NCI-H82 (cell line): ENCODE results near the gene GNPNAT1.
A peak's percentile ranks its signal among the peaks of the same experiment; 100 is the strongest.
"Not testable (repeated sequence)": the region's sequence is repeated elsewhere in the genome, so short reads cannot be mapped to it uniquely, and the experiment has no call there.

ENCODE experiments used
- DNase-seq: peaks from one replicate; lab custom pipeline; 2025; lab: John Stamatoyannopoulos, UW

The GNPNAT1 gene

GRCh38 chr14:52790011-52790755 is 1.2 kb downstream of the GNPNAT1 start:
- peak; percentile 29 for DNase-seq

DNA sequence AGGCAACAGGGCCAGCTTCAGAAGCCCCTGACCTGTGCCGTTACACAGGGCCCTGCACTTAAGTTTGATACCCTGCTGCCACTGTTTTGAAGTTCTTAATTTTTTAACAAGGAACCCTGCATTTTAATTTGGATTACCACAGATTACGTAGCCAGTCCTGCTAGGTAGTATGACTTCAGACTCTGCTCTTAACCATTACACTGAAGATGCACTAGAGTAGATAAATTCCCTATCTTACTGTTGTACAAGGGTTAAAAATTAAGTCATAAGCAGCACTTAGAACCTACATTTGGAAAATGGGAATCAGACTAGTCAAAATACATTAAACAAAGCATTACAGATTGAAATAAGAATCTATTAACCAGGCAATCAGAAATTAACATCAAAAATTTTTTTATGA is 2.3 kb downstream of the GNPNAT1 start:
- peak; percentile 7 for DNase-seq

DNA sequence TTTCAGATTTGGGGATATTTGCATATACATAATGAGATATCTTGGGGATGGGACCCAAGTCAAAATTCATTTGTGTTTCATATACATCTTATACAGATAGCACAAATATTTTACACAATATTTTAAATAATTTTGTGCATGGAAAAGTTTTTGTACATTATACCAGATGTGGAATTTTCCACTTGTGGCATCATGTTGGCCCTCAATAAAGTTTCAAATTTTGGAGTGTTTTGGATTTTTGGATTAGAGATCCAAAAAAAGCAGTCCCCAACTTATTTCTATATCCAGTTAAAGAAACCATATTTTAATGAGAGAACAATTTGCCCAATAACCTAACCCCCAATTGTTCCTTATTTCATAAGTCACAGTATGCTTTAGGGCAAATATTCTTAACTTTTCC is 4.5 kb downstream of the GNPNAT1 start:
- DNase-seq: no peak

DNA sequence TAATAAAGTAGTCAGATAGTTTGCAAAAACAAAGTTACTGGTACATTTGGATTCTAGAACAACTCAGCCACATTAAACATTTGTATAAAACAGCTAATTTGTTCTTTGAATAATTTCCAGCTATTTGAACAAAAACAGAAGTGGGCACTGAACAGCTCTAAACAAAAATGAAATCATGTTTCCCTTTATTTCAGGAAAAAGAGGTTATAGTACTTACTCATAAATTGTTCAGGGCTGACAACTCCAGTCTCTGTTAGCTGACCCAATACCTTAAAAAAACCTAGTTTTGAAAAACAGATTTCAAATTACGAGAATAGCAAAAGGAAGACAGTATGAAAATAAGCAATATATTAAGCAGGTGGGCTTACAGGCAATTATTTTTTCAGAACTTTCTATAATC is 8.2 kb downstream of the GNPNAT1 start:
- DNase-seq: no peak

DNA sequence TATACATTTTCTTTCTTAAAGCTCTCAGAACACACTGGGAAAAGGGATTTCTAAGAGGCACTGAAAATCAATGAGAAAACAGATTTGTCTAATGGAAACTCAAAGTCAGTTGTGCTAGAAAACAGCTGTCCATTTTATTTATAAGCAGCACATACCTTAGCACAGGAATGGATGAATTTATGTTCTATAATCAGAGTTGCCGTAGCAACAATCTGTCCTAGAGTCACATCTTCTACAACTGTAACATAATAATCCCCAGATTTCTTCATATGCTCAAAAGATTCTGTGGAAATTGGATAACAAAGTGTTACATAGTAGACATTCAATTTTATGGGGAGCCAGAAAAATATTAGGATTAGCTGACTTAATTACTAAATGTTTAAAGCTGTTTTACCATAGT is 9.8 kb downstream of the GNPNAT1 start:
- no peak for DNase-seq

DNA sequence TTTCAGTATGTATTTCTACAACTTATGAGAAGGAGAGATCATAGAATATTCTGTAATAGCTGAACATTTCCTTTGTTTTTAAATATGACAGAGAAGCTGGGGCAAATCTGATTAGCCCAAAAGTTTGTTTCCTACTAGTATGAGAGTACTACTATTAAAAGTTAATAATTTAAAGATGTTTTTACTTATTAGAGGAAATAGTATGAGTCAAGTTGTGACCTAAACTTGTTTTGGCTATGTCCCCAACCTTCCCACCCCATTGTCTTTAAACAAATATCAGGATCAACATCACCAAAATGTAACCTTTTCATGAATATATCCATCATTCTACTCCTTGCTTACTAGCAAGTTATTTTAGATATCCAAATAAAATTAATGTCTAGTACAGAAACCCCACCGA is 10.5 kb downstream of the GNPNAT1 start:
- DNase-seq: no peak

- no peak for DNase-seq
These were observed 12.7 kb downstream of the GNPNAT1 start for GRCh38 chr14:52778702-52779101.

DNA sequence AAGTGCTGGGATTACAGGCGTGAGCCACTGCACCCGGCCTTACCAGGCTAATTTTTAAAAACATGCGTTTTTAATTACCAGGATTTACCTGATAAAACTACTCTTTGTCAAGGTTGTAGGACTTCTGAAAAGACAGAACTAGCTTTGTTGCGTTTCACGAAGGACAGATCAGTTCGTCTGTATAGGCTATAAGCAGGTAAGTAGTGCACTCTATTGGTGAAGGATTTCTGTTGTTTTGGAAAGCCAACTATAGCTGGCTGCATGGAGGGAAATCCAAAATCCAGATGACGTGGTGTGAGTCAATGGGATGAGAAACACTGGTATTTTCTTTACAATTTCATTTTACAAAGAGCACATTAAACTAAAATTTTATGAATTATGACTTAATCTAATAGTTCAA is 14.6 kb downstream of the GNPNAT1 start:
- DNase-seq: no peak

GRCh38 chr14:52769887-52770286 is 21.5 kb downstream of the GNPNAT1 start:
- DNase-seq: no peak

DNA sequence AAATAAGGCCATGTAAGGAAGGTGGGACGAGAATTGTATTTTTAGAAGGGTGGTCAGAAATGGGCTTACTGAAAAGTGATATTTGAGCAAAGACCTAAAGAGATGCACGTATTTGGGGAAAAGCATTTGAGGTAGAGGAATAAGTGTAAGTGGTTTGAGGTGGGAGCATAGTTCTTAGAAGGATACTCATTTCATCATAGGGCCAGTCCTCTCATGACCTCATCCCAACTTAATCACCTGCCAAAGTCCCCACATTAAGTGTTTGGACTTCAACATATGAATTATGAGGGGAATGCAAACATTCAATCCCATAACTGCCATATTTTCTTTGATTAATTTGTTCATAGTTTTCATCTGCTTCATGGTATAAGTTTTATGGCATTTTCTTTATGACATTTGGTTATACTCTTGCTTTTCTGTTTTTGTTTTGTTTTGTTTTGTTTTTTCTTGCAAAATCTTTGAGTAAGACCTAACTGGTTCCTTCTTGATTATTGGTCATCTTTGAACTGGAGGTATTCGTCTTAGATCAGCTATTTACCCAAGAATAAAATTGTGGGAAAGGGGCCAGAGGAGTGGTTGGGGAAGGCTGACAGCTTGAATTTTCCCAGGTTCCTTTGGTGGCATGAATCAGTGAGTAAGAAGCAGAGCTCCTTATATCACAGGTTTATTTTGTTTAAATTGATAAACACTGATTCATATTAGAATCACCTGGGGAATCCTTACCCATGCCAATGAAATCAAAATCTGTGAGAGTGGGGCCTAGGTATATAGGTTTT is 24.2 kb downstream of the GNPNAT1 start:
- no peak for DNase-seq

DNA sequence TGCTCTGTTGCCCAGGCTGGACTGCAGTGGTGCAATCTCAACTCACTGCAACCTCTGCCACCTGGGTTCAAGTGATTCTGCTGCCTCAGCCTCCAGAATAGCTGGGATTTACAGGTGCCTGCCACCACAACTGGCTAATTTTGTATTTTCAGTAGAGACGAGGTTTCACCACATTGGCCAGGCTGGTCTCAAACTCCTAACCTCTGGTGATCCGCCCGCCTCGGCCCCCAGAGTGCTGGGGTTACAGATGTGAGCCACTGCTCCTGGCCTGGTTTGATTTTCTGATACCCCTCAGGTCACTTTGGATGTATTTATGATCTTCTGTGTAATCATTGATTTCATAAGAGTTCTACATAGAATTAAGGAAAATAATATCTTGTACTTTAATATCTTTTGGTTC is 28.5 kb downstream of the GNPNAT1 start:
- DNase-seq: not testable (repeated sequence)

- DNase-seq: no peak
These were observed 32.3 kb downstream of the GNPNAT1 start for GRCh38 chr14:52759145-52759544.

DNA sequence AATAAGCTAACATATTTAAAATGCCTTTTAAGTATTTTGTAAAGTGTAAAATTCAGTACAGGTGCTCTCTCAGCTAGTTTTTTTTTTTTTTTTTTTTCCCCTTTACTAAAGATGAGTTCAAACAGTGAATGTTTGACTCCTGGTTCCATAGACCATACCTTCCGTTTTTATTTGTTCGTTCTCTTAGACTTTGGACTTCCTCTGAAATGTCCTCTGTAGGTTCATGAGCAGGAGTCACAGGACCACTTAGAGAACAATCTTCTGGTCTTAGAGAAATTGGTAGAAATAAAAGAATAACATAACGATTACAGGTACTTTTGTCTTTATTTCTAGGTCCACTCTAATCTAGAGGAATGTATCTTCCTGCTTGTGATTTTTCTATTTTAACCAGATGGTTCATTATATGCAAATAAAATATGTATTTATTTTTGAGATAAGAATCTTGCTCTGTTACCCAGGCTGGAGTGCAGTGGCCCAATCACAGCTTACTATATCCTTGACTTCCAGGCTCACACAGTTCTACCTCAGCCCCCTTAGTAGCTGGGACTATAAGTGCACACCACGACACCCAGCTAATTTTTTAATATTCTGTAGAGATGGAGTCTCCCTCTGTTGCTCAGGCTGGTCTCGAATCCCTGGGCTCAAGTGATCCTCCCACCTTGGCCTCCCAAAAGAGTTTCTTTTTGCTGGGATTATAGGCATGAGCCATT is 35.6 kb downstream of the GNPNAT1 start:
- no peak for DNase-seq

GRCh38 chr14:52748647-52749292 is 42.6 kb downstream of the GNPNAT1 start:
- DNase-seq: no peak

- DNase-seq: no peak
These were observed 49.5 kb downstream of the GNPNAT1 start for GRCh38 chr14:52741865-52742264.

- DNase-seq: no peak
These were observed 50.7 kb downstream of the GNPNAT1 start for GRCh38 chr14:52740751-52741150.

DNA sequence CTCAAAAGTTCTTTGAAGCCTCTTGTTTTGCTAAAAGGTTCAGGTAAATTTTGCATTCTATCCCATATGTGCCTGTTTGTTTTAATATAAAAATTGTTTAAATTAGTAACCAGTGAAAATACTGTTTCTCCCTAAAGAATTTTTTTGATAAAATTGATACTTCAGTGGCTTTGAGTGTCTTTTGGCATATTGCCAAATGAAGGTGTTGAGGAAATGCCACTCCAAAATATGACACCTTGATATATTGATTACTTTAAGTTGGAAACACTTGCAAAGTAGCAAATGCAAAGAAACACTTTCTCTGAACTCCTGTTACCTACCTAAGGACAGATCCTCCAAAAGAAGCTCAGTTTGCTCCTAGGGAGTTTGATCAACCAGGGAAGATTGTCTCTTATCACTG is 53.0 kb downstream of the GNPNAT1 start:
- no peak for DNase-seq

DNA sequence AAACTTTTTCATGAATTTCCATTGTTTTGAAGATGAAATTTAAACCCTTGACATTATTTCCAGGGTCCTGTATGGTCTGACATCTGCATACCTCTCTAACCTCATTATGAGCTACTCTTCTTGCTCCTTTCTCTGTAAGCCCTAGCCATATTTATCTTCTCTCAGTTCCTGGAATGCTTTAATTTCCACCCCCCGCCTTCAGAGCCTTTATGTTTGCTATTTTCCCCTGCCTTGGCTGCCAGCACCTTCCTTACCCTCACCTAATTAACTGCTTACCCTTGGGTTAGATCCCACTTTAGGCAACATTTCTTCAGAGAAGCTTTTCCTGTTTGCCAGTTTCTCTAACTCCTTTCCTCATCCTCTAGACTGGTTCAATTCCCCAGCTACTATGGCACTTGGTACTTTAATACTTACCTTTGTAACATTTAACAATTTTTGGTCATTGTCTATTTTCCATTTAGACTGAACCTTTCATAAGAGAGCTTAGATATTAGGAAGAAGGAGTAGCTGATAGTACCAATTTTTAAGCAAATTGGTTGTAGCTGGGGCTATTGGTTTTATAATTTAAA is 55.4 kb downstream of the GNPNAT1 start:
- DNase-seq: no peak

DNA sequence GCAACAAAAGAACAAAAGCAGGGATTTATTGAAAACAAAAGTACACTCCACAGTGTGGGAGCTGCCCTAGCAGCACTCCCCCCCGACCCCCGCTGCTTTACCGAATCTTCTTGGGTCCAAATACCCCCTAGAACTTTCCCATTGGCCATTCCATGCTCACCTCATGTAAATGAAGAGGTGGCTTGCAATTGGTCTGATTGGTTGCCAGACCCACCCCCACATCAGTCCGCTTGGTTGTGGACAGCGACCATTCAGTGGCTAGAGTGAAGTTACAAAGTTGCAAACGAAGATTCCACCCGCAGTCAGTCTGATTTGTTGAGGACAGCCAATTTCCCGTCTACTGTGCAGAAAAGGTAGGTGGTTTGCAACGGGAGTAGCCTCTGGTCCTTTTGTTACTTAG is 57.6 kb downstream of the GNPNAT1 start:
- DNase-seq: no peak

DNA sequence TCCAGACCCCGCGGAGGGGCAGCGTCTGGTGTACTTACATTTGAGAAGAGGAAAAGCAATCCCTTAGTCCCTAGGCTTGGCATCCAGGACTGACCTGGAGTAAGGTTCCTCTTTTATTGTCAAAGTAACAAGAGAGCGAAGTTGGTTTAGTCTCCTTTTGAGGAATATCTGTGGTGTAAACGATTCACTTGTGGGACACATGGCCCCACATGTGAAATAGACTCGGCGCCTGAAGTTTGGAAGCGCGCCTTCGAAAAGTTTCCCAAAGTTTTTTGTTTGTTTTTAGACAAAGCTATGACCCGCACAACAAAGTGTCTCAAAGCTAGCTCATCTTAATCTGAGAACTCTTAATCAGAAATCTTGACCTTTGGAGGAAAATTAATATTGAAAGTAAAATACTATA is 60.7 kb downstream of the GNPNAT1 start:
- no peak for DNase-seq

DNA sequence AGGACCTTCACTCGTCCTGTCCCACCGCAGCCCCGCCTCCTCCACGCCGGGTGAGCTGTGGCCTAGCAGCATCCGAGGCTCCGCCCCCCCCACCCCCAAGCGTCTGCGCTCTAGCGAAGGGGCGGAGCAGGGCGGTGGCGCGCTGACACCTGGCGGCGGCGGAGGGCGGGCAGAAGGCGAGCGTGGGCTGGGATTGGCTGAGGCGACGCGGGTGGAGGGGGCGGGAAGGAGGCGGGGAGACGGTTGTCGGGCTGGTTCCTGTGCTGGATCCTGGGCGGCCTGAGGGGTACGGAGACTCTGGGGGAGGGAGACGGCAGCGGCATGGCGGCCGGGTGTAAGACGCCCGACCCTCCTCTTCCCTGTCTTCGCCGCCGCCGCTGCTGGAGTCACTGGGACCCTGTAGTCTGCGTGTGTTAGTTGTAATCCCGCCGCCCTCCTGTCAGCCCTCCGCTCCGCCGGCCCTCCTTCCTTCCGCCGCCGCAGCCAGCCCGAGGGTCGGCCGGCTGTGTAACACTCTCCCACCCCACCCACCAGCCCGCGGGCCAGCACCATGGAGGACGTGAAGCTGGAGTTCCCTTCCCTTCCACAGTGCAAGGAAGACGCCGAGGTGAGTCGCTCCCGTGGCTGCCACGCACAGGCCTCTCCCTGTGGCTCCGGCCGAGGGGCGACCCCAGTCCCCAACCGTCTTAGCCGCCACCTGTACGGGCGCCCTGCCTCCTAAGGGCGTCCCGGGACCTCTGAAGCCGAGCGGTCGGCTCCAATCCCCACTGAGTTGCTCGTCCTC is 61.3 kb downstream of the GNPNAT1 start, which contains the start of gene STYX:
Gene STYX, plus strand, starts transcription at position 242 of the 784 bp plus-strand sequence. Its CDS starts 309 bp downstream, at position 551.
- DNase-seq: peak; percentile 98
